CD4-positive, alpha-beta T cell (primary cell): ENCODE data around the gene TRIM69. TPM values are rescaled to one million over a fixed set of nuclear protein-coding genes. Genes with fewer than 3 reads are reported as not detected.

Experiments used
- ATAC-seq: fragments of 200-7000 bp; cut with Tn5 transposase; one replicate; pipeline ENCODE4 v1.10.0; 2022; ENCODE audit warnings: mild to moderate bottlenecking; ENCODE audit not compliant: poor library complexity
- CTCF ChIA-PET: fragments of 350-600 bp; sonication (Branson Sonifier 250); formaldehyde crosslinking; loops from one replicate; lab custom pipeline; 2021; ENCODE audit warnings: antibody characterized with exemption, inconsistent platforms; lab: Charles Lee
- POLR2A ChIA-PET: fragments of 350-600 bp; sonication (Branson Sonifier 250); formaldehyde crosslinking; loops from one replicate; lab custom pipeline; 2021; ENCODE audit warnings: antibody characterized with exemption, inconsistent platforms; lab: Charles Lee
- DNase-seq, 14 experiments: peaks; one replicate each; pipeline ENCODE4 v3.0.0-alpha.2; 2013 to 2020; ENCODE audit warnings: mixed read lengths in 2 of 14
- H3K27ac ChIP-seq, 2 donors: one replicate each; pipeline versions ENCODE4 v1.5.1 to v1.7.0; 2013; ENCODE audit warnings: low read length in 2 of 2, low read depth in 1 of 2, mild to moderate bottlenecking in 1 of 2
- H3K27me3 ChIP-seq, 2 experiments: 1 replicate in 1 of 2; 2 replicates in 1 of 2; pipeline versions ENCODE4 v1.6.1 to v1.7.0; 2013; ENCODE audit warnings: low read length in 2 of 2, control low read depth in 1 of 2, mild to moderate bottlenecking in 1 of 2, moderate library complexity in 1 of 2; ENCODE audit not compliant: insufficient read depth in 2 of 2, control insufficient read depth in 1 of 2
- H3K36me3 ChIP-seq: one replicate; pipeline ENCODE4 v1.6.1; 2013; ENCODE audit warnings: low read length, control low read depth; ENCODE audit not compliant: insufficient read depth
- H3K4me1 ChIP-seq: one replicate; pipeline ENCODE4 v1.6.1; 2013; ENCODE audit warnings: low read length, control low read depth; ENCODE audit not compliant: insufficient read depth
- H3K4me3 ChIP-seq: one replicate; pipeline ENCODE4 v1.5.1; 2013; ENCODE audit warnings: mild to moderate bottlenecking, low read length, moderate library complexity
- H3K9me3 ChIP-seq, 2 experiments: 1 replicate in 1 of 2; 2 replicates in 1 of 2; pipeline versions ENCODE4 v1.6.1 to v1.7.0; 2013; ENCODE audit warnings: low read length in 2 of 2, mild to moderate bottlenecking in 2 of 2, control low read depth in 1 of 2, moderate library complexity in 1 of 2; ENCODE audit not compliant: control insufficient read depth in 1 of 2, insufficient read depth in 1 of 2
- H3K27ac Mint-ChIP-seq: one replicate; pipeline ENCODE4 v1.8.0; 2020; ENCODE audit warnings: mixed read lengths
- H3K27me3 Mint-ChIP-seq: one replicate; pipeline ENCODE4 v1.8.0; 2021; ENCODE audit warnings: mixed read lengths
- H3K36me3 Mint-ChIP-seq: one replicate; pipeline ENCODE4 v1.8.0; 2021; ENCODE audit warnings: low read depth, mixed read lengths
- H3K4me1 Mint-ChIP-seq: one replicate; pipeline ENCODE4 v1.8.0; 2021; ENCODE audit warnings: low read depth, mixed read lengths
- H3K4me3 Mint-ChIP-seq: one replicate; pipeline ENCODE4 v1.8.0; 2020; ENCODE audit warnings: mild to moderate bottlenecking, mixed read lengths
- H3K9me3 Mint-ChIP-seq: one replicate; pipeline ENCODE4 v1.8.0; 2020; ENCODE audit warnings: mixed read lengths
- CTCF ChIP-seq: fragments of 200-600 bp; IDR thresholded peaks from one replicate; pipeline ENCODE4 v1.8.0; 2022; ENCODE audit warnings: antibody characterized with exemption, mild to moderate bottlenecking
- intact Hi-C, 2 experiments: fragments of 100-400 bp; cut with DNase I in 1 of 2; cut with micrococcal nuclease in 1 of 2; formaldehyde crosslinking; loops; one replicate each; pipeline versions ENCODE4 v1.15.1 to v1.9.0; 2023 to 2025; cut with DNase I, micrococcal nuclease
- total RNA-seq, 174 experiments: library from RNA in 2 of 174; stranded (reverse) in 2 of 174; gene quantifications; one replicate each; pipeline ENCODE4 v1.2.3 and lab custom pipeline; 2021 to 2026

The TRIM69 gene
- total RNA-seq, 2 experiments from 2014 or later, result 6.2 to 9.8 TPM

GRCh38 chr15:44715797-44716334, 20.5 kb upstream of the TRIM69 start:
- no peaks in the 10 kb centered on the region for H3K27me3 Mint-ChIP-seq
- H3K27ac Mint-ChIP-seq, result peak overlapping the region; percentile 100
- peak overlapping the region; percentile 96 for H3K4me3 Mint-ChIP-seq
- intact Hi-C loops, result loop anchor here in 1 of 2 experiments (1.0 kb wide), 1 partner anchor 10 kb away; no protein-coding TSS in a partner anchor
- CTCF ChIA-PET, result interaction anchor here (1.4 to 5.8 kb wide), 4 partner anchors 12 to 53 kb away, joined by 9 to 36 read pairs (median 12); partner anchors contain the start of gene SPG11
- DNase-seq (peak in 1 of 14 experiments; percentile 23), ATAC-seq (no peak)
- TF ChIP-seq CTCF, result no peak
- H3K9me3 Mint-ChIP-seq, result no peaks in the 10 kb centered on the region
- no peaks in the 10 kb centered on the region for H3K27me3 ChIP-seq
- no peaks in the 10 kb centered on the region for H3K9me3 ChIP-seq
- H3K4me1 Mint-ChIP-seq, result peaks cover 81% of the 10 kb centered on the region
- POLR2A ChIA-PET, result interaction anchor here (1.3 to 38.3 kb wide), 4 partner anchors 14 to 132 kb away, joined by 3 to 4232 read pairs (median 1056); partner anchors contain the start of genes SPG11 and TRIM69
- H3K27ac ChIP-seq, result peak overlapping the region; percentile 10 to 37
- peaks cover 97% of the 10 kb centered on the region for H3K36me3 Mint-ChIP-seq
- peaks cover 84% of the 10 kb centered on the region for H3K36me3 ChIP-seq
- H3K4me3 ChIP-seq, result peak overlapping the region; percentile 83
- peaks cover 52% of the 10 kb centered on the region for H3K4me1 ChIP-seq

- intact Hi-C loops, result no loop called here
- peak overlapping the region; percentile 96 for H3K4me3 Mint-ChIP-seq
- H3K36me3 Mint-ChIP-seq, result peaks cover 87% of the 10 kb centered on the region
- no peaks in the 10 kb centered on the region for H3K27me3 Mint-ChIP-seq
- no peaks in the 10 kb centered on the region for H3K9me3 ChIP-seq
- peaks cover 63% of the 10 kb centered on the region for H3K4me1 ChIP-seq
- no peak for TF ChIP-seq CTCF
- H3K27me3 ChIP-seq, result no peaks in the 10 kb centered on the region
- ChIA-PET POLR2A (interaction anchor here (18.4 to 38.3 kb wide), 2 partner anchors 12 to 48 kb away, joined by 2107 to 4232 read pairs; partner anchors contain the start of genes SPG11 and TRIM69), CTCF (interaction anchor here (2.1 to 5.8 kb wide), 3 partner anchors 10 to 54 kb away, joined by 9 to 36 read pairs (median 16); partner anchors contain the start of gene SPG11)
- H3K4me1 Mint-ChIP-seq, result peaks cover 87% of the 10 kb centered on the region
- DNase-seq, result no peak
- peak overlapping the region; percentile 83 for H3K4me3 ChIP-seq
- H3K27ac ChIP-seq, result peak overlapping the region; percentile 35 to 41
- H3K36me3 ChIP-seq, result peaks cover 81% of the 10 kb centered on the region
- no peaks in the 10 kb centered on the region for H3K9me3 Mint-ChIP-seq
- H3K27ac Mint-ChIP-seq, result peak overlapping the region; percentile 100
- ATAC-seq, result no peak
These were observed 19.2 kb upstream of the TRIM69 start for GRCh38 chr15:44716983-44717602.

- TF ChIP-seq CTCF, result no peak
- Mint-ChIP-seq H3K36me3 (peaks cover 75% of the 10 kb centered on the region), H3K4me3 (peak overlapping the region; percentile 96), H3K27me3 (no peaks in the 10 kb centered on the region), H3K27ac (peak overlapping the region; percentile 100), H3K9me3 (no peaks in the 10 kb centered on the region), H3K4me1 (peaks cover 90% of the 10 kb centered on the region)
- CTCF ChIA-PET, result interaction anchor here (2.0 to 5.8 kb wide), 4 partner anchors 9 to 55 kb away, joined by 9 to 36 read pairs (median 12); partner anchors contain the start of gene SPG11
- H3K27me3 ChIP-seq, result no peaks in the 10 kb centered on the region
- POLR2A ChIA-PET, result interaction anchor here (1.4 to 38.3 kb wide), 4 partner anchors 4 to 140 kb away, joined by 4 to 4232 read pairs (median 2107); partner anchors contain the start of genes B2M, PATL2, SPG11 and TRIM69
- peak overlapping the region; percentile 72 to 74 for H3K27ac ChIP-seq
- H3K4me3 ChIP-seq, result no peak overlapping the region
- intact Hi-C loops, result no loop called here
- H3K9me3 ChIP-seq, result no peaks in the 10 kb centered on the region
- H3K4me1 ChIP-seq, result peaks cover 74% of the 10 kb centered on the region
- ATAC-seq (no peak), DNase-seq (peak in 1 of 14 experiments; percentile 25)
- peaks cover 68% of the 10 kb centered on the region for H3K36me3 ChIP-seq
These were observed 18.0 kb upstream of the TRIM69 start for GRCh38 chr15:44718180-44718926.
